Measurements from ENCODE around the gene GSK3B.

Gene GSK3B

GRCh38 chr3:120049072-120049471 is 45.2 kb downstream of the GSK3B start:
- no peak for DNase-seq (ENCODE audit: low read depth)
- TF ChIP-seq, protein P1, sequence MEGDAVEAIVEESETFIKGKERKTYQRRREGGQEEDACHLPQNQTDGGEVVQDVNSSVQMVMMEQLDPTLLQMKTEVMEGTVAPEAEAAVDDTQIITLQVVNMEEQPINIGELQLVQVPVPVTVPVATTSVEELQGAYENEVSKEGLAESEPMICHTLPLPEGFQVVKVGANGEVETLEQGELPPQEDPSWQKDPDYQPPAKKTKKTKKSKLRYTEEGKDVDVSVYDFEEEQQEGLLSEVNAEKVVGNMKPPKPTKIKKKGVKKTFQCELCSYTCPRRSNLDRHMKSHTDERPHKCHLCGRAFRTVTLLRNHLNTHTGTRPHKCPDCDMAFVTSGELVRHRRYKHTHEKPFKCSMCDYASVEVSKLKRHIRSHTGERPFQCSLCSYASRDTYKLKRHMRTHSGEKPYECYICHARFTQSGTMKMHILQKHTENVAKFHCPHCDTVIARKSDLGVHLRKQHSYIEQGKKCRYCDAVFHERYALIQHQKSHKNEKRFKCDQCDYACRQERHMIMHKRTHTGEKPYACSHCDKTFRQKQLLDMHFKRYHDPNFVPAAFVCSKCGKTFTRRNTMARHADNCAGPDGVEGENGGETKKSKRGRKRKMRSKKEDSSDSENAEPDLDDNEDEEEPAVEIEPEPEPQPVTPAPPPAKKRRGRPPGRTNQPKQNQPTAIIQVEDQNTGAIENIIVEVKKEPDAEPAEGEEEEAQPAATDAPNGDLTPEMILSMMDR (conservative IDR thresholded peaks at IDR 0.05; ENCODE audit: low read depth, low read length): no peak
- H3K4me3 ChIP-seq (ENCODE audit: low read depth, low read length): no peak overlapping the region

- no peak for DNase-seq (ENCODE audit: low read depth)
- TF ChIP-seq, protein P1 (conservative IDR thresholded peaks at IDR 0.05; ENCODE audit: low read depth, low read length): no peak
- no peak overlapping the region for H3K4me3 ChIP-seq (ENCODE audit: low read depth, low read length)
Observed at GRCh38 chr3:120048355-120049041, 45.7 kb downstream of the GSK3B start.

DNA sequence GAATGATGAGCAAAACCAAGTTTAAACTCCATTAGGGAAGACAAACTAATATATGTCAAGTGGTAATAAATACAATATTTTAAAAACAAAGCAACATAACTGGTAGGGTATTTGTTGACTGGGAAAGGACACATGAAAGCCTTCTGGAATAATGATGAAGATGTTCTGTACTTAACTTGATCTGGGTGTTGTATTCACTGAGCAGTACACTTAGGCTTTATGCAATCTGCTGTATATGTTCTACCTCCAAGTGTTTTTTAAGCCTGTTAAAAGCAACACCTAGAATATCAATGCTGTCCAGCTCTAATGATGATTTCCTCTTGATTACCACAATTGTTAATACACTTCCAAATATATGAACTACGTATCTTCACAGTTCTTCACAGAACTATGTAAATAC is 46.6 kb downstream of the GSK3B start:
- TF ChIP-seq, protein P1 (conservative IDR thresholded peaks at IDR 0.05; ENCODE audit: low read depth, low read length): no peak
- no peak overlapping the region for H3K4me3 ChIP-seq (ENCODE audit: low read depth, low read length)
- DNase-seq (ENCODE audit: low read depth): no peak

DNA sequence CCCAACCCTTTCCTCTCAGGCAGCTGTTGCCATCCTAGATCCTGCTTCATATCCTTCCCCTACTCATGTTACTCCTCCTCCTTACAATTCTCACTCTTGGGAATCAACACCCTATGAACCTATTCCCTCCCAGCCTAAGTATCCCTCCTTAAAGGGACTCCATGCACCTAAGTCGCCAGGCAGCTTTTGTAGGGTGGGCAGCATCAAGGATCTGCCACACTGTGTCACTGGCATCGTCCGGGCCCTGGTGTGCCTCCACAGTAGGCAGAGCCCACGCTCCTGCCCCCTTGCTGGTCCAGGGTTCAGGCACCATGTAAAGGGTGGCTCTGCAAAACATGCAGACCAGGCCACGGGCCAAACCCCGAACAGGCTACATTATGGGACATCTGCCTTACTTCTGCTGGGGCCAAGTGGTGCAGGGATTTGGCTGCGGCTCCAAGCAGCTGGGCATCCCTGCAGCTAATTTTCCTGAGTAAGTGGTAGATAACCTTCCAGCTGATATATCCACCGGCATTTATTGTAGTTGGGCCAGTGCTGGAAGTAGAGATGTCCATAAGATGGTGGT is 53.4 kb downstream of the GSK3B start:
- DNase-seq (ENCODE audit: low read depth): no peak
- no peak overlapping the region for H3K4me3 ChIP-seq (ENCODE audit: low read depth, low read length)
- TF ChIP-seq, protein P1 (conservative IDR thresholded peaks at IDR 0.05; ENCODE audit: low read depth, low read length): no peak

DNA sequence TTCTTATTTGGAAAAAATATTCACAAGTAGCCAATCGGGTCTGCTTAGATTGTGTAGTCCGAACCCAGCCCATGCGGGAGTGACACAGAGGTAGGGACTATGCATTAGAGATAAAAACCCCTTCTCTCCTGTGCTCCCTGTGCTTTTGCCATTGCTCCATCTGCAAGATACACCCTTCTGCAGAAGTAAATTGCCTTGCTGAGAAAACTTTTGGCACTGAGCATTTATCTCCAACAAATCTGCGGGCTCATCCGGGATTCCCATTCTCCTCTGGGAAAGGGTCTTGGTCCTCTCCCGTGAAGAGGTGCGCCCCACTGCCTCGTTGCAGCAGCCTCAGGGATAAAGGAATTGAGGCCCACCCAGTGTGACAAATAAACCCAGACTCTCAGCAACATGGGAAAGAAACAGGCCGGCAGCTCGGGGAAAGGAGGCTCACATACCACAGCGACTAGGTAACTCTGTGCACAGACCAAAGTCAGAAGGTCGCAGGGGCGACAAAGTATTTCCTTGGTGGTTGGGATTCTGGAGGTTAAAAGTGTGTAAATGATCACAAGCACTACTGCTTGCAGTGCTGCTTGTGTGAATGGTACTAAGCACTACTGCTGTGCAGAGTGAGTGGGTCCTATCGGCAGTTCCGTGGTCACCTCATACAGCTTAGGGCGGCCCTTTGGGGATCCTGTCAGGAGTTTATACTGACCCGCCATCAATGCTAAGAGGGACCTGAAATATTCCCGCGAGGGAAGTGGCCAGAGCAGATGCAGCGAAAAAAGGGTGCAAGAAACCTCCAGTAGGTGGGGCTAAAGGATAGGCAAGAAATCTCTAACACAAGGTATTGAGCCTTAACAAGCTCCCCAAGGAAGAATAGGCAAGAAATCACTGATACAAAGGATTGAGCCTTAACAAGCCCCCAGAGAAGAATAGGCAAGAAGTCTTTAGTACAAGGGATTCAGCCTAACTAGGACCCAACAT is 54.3 kb downstream of the GSK3B start:
- DNase-seq (ENCODE audit: low read depth): no peak
- TF ChIP-seq, protein P1 (conservative IDR thresholded peaks at IDR 0.05; ENCODE audit: low read depth, low read length): peak; percentile 23
- no peak overlapping the region for H3K4me3 ChIP-seq (ENCODE audit: low read depth, low read length)

DNA sequence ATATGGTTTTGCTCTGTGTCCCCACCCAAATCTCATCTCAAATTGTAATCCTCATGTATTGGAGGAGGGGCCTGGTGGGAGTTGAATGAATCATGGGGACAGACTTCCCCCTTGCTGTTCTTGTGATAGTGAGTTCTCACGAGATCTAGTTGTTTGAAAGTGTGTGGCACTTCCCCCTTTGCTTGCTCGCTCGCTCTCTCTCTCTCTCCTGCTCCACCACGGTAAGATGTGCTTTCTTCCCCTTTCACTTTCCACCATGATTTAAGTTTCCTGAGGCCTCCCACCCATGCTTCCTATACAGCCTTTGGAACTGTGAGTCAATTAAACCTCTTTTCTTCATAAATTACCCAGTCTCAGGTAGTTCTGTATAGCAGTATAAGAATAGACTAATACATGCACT is 60.7 kb downstream of the GSK3B start:
- no peak overlapping the region for H3K4me3 ChIP-seq (ENCODE audit: low read depth, low read length)
- TF ChIP-seq, protein P1 (conservative IDR thresholded peaks at IDR 0.05; ENCODE audit: low read depth, low read length): no peak
- DNase-seq (ENCODE audit: low read depth): no peak

Data from choroid plexus epithelial cell (primary cell).